ENCODE results near the gene SLC25A53.
A peak's percentile ranks its signal among the peaks of the same experiment; 100 is the strongest.

The SLC25A53 gene

DNA sequence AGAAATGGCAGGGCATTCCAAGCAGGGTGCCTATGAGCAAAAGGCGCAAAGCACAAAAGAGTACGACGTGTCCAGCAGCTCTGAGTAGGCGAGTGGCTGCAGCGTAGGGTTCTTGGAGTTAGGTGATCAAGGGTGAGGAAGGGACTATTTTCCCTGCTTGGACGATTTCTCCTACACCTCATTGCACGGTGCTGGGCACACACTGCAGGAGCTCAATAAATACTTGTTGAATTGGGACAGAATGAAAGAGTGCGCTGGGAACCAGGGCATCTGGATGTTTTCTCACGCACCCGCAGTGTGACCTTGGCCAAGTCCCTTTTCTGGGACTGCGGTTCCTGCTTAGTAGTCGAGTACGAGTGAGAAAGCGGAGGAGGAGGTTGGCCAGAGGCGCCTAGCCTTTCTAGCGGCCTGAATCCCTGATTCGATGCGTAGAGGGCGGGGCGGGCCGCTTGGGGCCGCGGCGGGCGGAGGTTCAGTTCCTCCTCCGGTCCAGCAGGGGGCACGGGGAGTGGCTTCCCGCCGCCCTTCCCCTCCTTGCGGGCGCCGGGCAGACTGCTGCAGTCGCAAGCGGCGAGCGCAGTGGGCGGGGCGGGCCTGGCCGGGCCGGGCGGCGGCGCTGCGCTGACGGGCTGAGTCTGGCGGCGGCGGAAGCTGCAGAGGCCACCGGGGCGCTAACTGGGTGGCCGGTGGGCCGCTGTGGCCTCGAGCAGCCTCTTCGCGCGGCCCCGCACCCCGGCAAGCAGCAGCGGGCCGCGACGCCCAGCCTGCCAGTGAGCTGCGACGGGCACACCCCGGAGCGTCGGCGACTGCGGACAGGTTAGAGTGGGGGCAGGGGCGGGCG lies 9.3 kb upstream of the SLC25A53 start, which contains the start of gene FAM199X:
Gene FAM199X (plus strand): TSS at position 560 of the 841 bp plus-strand sequence. CDS start 333 bp downstream, outside the sequence.
- peak within 1 kb of the TSS; percentile 81 for H3K4me3 ChIP-seq (replicated peaks; ENCODE audit: low read depth, low read length)
- DNase-seq (ENCODE audit: low read depth) = peak; percentile 87
- TF ChIP-seq, protein P1, sequence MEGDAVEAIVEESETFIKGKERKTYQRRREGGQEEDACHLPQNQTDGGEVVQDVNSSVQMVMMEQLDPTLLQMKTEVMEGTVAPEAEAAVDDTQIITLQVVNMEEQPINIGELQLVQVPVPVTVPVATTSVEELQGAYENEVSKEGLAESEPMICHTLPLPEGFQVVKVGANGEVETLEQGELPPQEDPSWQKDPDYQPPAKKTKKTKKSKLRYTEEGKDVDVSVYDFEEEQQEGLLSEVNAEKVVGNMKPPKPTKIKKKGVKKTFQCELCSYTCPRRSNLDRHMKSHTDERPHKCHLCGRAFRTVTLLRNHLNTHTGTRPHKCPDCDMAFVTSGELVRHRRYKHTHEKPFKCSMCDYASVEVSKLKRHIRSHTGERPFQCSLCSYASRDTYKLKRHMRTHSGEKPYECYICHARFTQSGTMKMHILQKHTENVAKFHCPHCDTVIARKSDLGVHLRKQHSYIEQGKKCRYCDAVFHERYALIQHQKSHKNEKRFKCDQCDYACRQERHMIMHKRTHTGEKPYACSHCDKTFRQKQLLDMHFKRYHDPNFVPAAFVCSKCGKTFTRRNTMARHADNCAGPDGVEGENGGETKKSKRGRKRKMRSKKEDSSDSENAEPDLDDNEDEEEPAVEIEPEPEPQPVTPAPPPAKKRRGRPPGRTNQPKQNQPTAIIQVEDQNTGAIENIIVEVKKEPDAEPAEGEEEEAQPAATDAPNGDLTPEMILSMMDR (IDR thresholded peaks at IDR 0.05; ENCODE audit: low read length, missing control alignments) = peak; percentile 35

DNA sequence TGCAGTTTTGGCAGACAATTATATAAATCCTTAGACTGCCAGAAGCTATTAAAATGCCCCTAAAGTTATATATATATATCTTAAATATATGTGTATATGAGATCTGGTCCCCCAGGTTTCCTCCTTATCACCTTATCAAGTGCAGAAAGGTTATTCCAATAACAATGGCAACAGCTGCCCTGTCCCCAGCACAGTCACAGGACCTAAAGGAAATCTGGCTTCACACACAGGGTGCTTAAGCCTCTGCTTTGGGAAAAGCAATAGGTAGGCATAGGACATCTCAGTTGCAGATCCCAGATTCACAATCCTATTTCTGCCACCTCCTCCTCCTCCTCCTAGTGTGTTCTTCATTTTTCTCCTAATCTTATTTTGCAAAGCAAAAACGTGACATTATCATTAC lies 5.8 kb downstream of the SLC25A53 start:
- no peak for DNase-seq (ENCODE audit: low read depth)
- TF ChIP-seq, protein P1 (IDR thresholded peaks at IDR 0.05; ENCODE audit: low read length, missing control alignments) = no peak
- H3K4me3 ChIP-seq (replicated peaks; ENCODE audit: low read depth, low read length) = no peak overlapping the region

DNA sequence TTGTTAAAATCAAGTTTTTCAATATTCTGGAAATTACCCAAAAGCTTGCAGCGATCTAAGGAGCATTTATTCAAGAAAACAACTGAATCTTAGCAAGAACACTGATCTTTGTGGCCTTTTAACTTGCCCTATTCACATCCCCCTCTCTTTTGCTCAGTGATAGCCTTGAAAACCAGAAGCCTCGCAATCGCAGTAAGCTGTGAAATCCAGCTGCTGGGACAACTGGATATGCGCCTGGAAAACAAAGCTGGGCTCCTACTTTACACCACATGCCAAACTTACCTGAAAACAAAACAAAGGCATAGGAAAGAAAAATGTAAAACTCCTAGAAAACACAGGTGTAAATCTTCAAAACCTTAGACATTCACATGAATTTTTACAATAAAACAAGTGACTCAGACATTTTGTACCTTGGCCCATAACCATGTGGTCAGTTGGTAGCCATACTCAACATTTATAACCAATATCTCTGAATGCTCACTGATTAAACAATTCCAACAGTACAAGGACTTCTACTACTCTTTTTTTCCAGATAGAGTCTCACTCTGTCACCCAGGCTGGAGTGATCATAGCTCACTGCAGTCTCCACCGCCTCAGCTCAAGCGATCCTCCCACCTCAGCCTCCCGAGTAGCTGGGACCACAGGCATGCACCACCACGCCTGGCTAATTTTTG lies 15.6 kb downstream of the SLC25A53 start:
- DNase-seq (ENCODE audit: low read depth) = no peak
- no peak overlapping the region for H3K4me3 ChIP-seq (replicated peaks; ENCODE audit: low read depth, low read length)
- TF ChIP-seq, protein P1 (IDR thresholded peaks at IDR 0.05; ENCODE audit: low read length, missing control alignments) = no peak

DNA sequence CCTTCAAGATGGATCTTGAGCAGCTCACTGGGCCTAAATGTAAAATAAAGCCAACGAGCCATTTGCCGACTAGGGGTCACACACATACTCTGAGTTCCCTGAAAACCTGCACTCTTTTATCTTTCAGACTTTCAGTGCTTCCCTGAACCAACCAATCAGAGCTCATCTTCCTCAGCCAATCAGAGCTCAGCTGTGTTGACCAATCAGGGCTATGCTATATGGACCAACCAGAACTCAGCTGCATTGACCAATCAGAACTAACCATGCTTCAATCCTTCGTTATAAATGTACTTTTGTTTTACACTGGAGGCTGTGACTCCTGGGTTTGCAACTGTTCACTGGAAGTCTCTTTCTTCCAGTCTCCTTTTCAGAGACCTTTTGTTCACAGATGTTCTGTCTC lies 19.3 kb downstream of the SLC25A53 start:
- TF ChIP-seq, protein P1 (IDR thresholded peaks at IDR 0.05; ENCODE audit: low read length, missing control alignments) = no peak
- peak; percentile 24 for DNase-seq (ENCODE audit: low read depth)
- no peak overlapping the region for H3K4me3 ChIP-seq (replicated peaks; ENCODE audit: low read depth, low read length)

DNA sequence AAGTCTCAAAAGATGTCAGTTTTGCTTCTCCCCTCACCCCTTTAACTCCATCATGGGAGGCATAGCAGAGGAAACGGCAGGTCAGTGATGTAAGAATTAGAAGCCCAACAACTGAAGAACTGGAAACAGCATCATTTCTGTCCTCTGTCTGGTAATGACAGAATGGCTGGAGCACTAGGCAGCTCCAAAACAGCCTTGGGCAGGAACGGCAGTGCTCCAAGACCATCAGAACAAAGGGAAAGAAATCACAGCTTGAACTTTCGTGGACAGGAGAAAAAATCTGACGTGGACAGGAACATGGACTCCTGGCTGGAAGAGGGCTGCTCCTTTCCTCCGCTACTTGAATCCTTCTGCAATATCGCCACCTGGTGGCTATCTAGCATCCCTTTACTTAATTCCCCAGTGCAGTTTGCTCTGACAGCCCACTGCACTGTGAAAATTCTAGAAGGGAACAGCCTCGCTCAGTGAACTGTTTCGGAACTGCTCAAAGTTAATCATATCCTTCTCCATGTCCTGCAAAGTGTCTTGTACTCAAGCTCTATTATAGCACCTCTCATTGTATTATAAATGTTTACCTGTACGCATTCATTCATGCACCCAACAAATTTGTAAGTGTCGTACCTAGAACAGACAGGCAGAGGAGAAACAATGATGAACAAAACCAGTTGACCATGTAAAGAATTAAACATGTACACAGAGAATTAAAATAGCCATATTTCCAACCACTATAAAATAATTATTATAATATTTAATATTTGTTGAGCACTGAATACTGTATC lies 20.4 kb downstream of the SLC25A53 start:
- peak overlapping the region; percentile 54 for H3K4me3 ChIP-seq (replicated peaks; ENCODE audit: low read depth, low read length)
- DNase-seq (ENCODE audit: low read depth) = peak; percentile 93
- TF ChIP-seq, protein P1 (IDR thresholded peaks at IDR 0.05; ENCODE audit: low read length, missing control alignments) = peak; percentile 60

DNA sequence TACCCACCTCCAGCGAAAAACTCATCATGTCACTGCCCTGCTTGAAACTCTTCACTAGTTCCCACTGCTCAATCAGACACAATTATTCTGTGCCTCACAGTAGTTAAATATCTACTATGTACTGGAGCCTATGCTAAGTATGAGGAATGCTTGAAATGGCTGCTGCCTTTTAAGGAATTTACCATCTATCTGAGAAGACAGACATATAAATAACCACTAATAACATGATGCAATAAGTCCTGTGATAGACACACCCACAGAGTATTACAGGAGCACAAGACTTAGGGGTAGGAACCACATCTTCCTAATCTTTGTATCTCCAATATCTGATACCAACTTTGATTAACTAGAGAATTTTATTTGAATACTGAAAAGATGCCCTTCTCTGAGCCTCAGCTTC lies 21.1 kb downstream of the SLC25A53 start:
- H3K4me3 ChIP-seq (replicated peaks; ENCODE audit: low read depth, low read length) = no peak overlapping the region
- TF ChIP-seq, protein P1 (IDR thresholded peaks at IDR 0.05; ENCODE audit: low read length, missing control alignments) = no peak
- no peak for DNase-seq (ENCODE audit: low read depth)
